H1 (cell line): ENCODE results near the gene ZBTB11. TPM values are rescaled to one million over a fixed set of nuclear protein-coding genes. Genes with fewer than 3 reads are reported as not detected.

Experiments used
- SIRT6 ChIP-seq: IDR thresholded peaks from one replicate; pipeline ENCODE4 v1.7.1; 2012; ENCODE audit warnings: low read length, inconsistent platforms
- SRF ChIP-seq: IDR thresholded peaks from 2 replicates; pipeline ENCODE4 v1.6.1; 2011; ENCODE audit warnings: mild to moderate bottlenecking, low read depth, low read length, moderate library complexity
- polyA plus RNA-seq, 7 experiments: library from polyadenylated mRNA; depleted of rRNA in 3 of 7; stranded (reverse) in 5 of 7; unstranded in 2 of 7; fragments of >200 nt in 5 of 7; fragments of 200-250 nt in 2 of 7; gene quantifications; 1 replicate in 5 of 7; 2 replicates in 1 of 7; 4 replicates in 1 of 7; pipeline versions ENCODE4 v1.2.1 to v1.2.3, GENCODE V29; 2011 to 2013; ENCODE audit warnings: missing spikeins in 2 of 7, mixed read lengths in 2 of 7
- total RNA-seq: library from RNA; stranded (reverse); fragmentation: NEBNext Ultra II Directional; extraction: Animal tissue kit (Norgen Biotek cat#: 25700); gene quantifications from 2 replicates; pipeline ENCODE4 v1.2.1, GENCODE V29; 2021
- TF ChIP-seq, protein P1 (sequence below): fragments of 300-600 bp; sonication (generic); IDR thresholded peaks from 2 replicates; pipeline ENCODE4 v1.7.1; 2012; ENCODE audit warnings: low read length, moderate library complexity, mild to moderate bottlenecking, inconsistent platforms; ENCODE audit not compliant: insufficient replicate concordance

Gene ZBTB11
- total and polyA plus RNA-seq, 2 of the 8 experiments (the other 6 are each of a cell fraction or from before 2014, with no cell fraction given) = 3.0 to 14.0 TPM

DNA sequence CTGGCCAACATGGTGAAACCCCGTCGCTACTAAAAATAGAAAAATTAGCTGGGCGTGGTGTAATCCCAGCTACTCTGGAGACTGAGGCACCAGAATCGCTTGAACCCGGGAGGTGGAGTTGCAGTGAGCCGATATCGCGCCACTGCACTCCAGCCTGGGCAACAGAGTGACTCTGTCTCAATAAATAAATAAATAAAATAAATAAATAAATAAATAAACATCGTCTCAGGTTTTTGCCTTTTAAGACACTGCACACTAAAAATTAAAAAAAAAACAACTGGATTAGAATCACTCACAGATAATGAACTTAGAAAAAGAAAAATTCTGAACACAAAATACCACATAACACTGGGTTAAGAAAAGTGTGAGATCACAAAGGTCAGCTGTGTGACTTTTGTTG, 2.4 kb downstream of the ZBTB11 start (continued):
- TF ChIP-seq, protein P1, sequence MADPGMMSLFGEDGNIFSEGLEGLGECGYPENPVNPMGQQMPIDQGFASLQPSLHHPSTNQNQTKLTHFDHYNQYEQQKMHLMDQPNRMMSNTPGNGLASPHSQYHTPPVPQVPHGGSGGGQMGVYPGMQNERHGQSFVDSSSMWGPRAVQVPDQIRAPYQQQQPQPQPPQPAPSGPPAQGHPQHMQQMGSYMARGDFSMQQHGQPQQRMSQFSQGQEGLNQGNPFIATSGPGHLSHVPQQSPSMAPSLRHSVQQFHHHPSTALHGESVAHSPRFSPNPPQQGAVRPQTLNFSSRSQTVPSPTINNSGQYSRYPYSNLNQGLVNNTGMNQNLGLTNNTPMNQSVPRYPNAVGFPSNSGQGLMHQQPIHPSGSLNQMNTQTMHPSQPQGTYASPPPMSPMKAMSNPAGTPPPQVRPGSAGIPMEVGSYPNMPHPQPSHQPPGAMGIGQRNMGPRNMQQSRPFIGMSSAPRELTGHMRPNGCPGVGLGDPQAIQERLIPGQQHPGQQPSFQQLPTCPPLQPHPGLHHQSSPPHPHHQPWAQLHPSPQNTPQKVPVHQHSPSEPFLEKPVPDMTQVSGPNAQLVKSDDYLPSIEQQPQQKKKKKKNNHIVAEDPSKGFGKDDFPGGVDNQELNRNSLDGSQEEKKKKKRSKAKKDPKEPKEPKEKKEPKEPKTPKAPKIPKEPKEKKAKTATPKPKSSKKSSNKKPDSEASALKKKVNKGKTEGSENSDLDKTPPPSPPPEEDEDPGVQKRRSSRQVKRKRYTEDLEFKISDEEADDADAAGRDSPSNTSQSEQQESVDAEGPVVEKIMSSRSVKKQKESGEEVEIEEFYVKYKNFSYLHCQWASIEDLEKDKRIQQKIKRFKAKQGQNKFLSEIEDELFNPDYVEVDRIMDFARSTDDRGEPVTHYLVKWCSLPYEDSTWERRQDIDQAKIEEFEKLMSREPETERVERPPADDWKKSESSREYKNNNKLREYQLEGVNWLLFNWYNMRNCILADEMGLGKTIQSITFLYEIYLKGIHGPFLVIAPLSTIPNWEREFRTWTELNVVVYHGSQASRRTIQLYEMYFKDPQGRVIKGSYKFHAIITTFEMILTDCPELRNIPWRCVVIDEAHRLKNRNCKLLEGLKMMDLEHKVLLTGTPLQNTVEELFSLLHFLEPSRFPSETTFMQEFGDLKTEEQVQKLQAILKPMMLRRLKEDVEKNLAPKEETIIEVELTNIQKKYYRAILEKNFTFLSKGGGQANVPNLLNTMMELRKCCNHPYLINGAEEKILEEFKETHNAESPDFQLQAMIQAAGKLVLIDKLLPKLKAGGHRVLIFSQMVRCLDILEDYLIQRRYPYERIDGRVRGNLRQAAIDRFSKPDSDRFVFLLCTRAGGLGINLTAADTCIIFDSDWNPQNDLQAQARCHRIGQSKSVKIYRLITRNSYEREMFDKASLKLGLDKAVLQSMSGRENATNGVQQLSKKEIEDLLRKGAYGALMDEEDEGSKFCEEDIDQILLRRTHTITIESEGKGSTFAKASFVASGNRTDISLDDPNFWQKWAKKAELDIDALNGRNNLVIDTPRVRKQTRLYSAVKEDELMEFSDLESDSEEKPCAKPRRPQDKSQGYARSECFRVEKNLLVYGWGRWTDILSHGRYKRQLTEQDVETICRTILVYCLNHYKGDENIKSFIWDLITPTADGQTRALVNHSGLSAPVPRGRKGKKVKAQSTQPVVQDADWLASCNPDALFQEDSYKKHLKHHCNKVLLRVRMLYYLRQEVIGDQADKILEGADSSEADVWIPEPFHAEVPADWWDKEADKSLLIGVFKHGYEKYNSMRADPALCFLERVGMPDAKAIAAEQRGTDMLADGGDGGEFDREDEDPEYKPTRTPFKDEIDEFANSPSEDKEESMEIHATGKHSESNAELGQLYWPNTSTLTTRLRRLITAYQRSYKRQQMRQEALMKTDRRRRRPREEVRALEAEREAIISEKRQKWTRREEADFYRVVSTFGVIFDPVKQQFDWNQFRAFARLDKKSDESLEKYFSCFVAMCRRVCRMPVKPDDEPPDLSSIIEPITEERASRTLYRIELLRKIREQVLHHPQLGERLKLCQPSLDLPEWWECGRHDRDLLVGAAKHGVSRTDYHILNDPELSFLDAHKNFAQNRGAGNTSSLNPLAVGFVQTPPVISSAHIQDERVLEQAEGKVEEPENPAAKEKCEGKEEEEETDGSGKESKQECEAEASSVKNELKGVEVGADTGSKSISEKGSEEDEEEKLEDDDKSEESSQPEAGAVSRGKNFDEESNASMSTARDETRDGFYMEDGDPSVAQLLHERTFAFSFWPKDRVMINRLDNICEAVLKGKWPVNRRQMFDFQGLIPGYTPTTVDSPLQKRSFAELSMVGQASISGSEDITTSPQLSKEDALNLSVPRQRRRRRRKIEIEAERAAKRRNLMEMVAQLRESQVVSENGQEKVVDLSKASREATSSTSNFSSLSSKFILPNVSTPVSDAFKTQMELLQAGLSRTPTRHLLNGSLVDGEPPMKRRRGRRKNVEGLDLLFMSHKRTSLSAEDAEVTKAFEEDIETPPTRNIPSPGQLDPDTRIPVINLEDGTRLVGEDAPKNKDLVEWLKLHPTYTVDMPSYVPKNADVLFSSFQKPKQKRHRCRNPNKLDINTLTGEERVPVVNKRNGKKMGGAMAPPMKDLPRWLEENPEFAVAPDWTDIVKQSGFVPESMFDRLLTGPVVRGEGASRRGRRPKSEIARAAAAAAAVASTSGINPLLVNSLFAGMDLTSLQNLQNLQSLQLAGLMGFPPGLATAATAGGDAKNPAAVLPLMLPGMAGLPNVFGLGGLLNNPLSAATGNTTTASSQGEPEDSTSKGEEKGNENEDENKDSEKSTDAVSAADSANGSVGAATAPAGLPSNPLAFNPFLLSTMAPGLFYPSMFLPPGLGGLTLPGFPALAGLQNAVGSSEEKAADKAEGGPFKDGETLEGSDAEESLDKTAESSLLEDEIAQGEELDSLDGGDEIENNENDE = no peak
- TF ChIP-seq SIRT6 (no peak), SRF (no peak)
